Measurements from ENCODE around the gene CCDC158.

GRCh38 chr4:76458297-76458696 lies 37.4 kb upstream of the CCDC158 start:
- TF ChIP-seq CTCF (IDR thresholded peaks at IDR 0.05) (no peak), POLR2A (IDR thresholded peaks at IDR 0.05) (no peak), EP300 (IDR thresholded peaks at IDR 0.05) (no peak)

Measured in ovary (tissue), 3 donors.